HCT116 (cell line): Measurements from ENCODE around the gene EEF1AKMT2. TPM values are rescaled to one million over a fixed set of nuclear protein-coding genes. Genes with fewer than 3 reads are reported as not detected.

Experiments
- ATAC-seq: fragments of 200-7000 bp; cut with Tn5 transposase; 2 replicates; pipeline ENCODE4 v1.9.1; 2020; ENCODE audit warnings: mild to moderate bottlenecking, moderate library complexity
- BruUV-seq: library from RNA; stranded (reverse); fragments of 400-500 nt; replicated peaks from 2 replicates; lab custom pipeline; 2021; lab: Mats Ljungman, UMichigan
- CTCF ChIA-PET: fragments of 300-600 bp; sonication (Branson Sonifier 250); formaldehyde crosslinking; loops from one replicate; lab custom pipeline; 2021; ENCODE audit warnings: antibody characterized with exemption; lab: Charles Lee
- POLR2A ChIA-PET: fragments of 300-600, 350-600 bp; sonication (Branson Sonifier 250); formaldehyde crosslinking; loops from one replicate; lab custom pipeline; 2021; ENCODE audit warnings: antibody characterized with exemption; lab: Charles Lee
- RAD21 ChIA-PET, 2 experiments: fragments of 300-600 bp; sonication (Branson Sonifier 250); formaldehyde crosslinking; loops; one replicate each; lab custom pipeline; 2023; ENCODE audit warnings: low total read pairs in 2 of 2; ENCODE audit not compliant: uncharacterized antibody in 2 of 2, unreplicated experiment in 2 of 2, low non-redundant PET in 1 of 2; lab: Charles Lee
- DNase-seq: peaks from one replicate; pipeline ENCODE4 v3.0.0-alpha.2; 2010; ENCODE audit warnings: low read depth, low spot score
- H2AFZ ChIP-seq: fragments of 200-600 bp; shearing (Covaris generic), sonication (generic); 2 replicates; pipeline ENCODE4 v1.6.1; 2017; ENCODE audit warnings: low read depth, mixed run types, mixed read lengths, antibody characterized with exemption, low read length; ENCODE audit not compliant: poor library complexity, severe bottlenecking
- H3K27ac ChIP-seq: 2 replicates; pipeline ENCODE4 v1.5.1; 2012; ENCODE audit warnings: low read depth, low read length
- H3K27me3 ChIP-seq: fragments of 200-600 bp; sonication (generic); 2 replicates; pipeline ENCODE4 v1.6.1; 2016; ENCODE audit warnings: mixed run types, low read length, mixed read lengths; ENCODE audit not compliant: insufficient read depth
- H3K36me3 ChIP-seq, 2 experiments: fragments of 200-500 bp in 1 of 2; fragments of 200-600 bp in 1 of 2; sonication (Bioruptor generic) in 1 of 2; sonication (generic) in 1 of 2; 2 replicates each; pipeline versions ENCODE4 v1.5.1 to v1.6.1; 2014 to 2016; ENCODE audit warnings: low read length in 2 of 2, inconsistent platforms in 1 of 2, mixed read lengths in 1 of 2, mixed run types in 1 of 2; ENCODE audit not compliant: insufficient read depth in 2 of 2, control insufficient read depth in 1 of 2
- H3K4me1 ChIP-seq, 2 experiments: fragments of 200-600 bp in 1 of 2; sonication (generic) in 1 of 2; 2 replicates each; pipeline versions ENCODE4 v1.5.1 to v1.6.1; 2012 to 2017; ENCODE audit warnings: low read length in 2 of 2, inconsistent platforms in 1 of 2, mild to moderate bottlenecking in 1 of 2, mixed read lengths in 1 of 2, mixed run types in 1 of 2, moderate library complexity in 1 of 2; ENCODE audit not compliant: insufficient read depth in 2 of 2, control insufficient read depth in 1 of 2
- H3K4me2 ChIP-seq: fragments of 200-600 bp; sonication (generic); 2 replicates; pipeline ENCODE4 v1.6.1; 2017; ENCODE audit warnings: mixed run types, low read length, mixed read lengths
- H3K4me3 ChIP-seq, 2 experiments: fragments of 200-600 bp in 1 of 2; sonication (generic) in 1 of 2; replicated peaks in 1 of 2; 2 replicates each; pipeline ENCODE4 v1.5.1; 2011 to 2016; ENCODE audit warnings: low read length in 2 of 2, control low read depth in 1 of 2, low read depth in 1 of 2, mild to moderate bottlenecking in 1 of 2, mixed read lengths in 1 of 2, mixed run types in 1 of 2
- H3K79me2 ChIP-seq: fragments of 200-600 bp; sonication (generic); 2 replicates; pipeline ENCODE4 v1.6.1; 2017; ENCODE audit warnings: mild to moderate bottlenecking, mixed run types, low read length, moderate library complexity, mixed read lengths; ENCODE audit not compliant: insufficient read depth
- H3K9ac ChIP-seq: fragments of 200-600 bp; sonication (generic); 2 replicates; pipeline ENCODE4 v1.6.1; 2016; ENCODE audit warnings: low read length, mixed read lengths
- H3K9me2 ChIP-seq: fragments of 200-600 bp; sonication (generic), shearing (Covaris generic); 2 replicates; pipeline ENCODE4 v1.6.1; 2017; ENCODE audit warnings: mixed run types, mild to moderate bottlenecking, moderate library complexity; ENCODE audit not compliant: insufficient read depth
- H3K9me3 ChIP-seq, 2 experiments: fragments of 200-500 bp in 1 of 2; fragments of 200-600 bp in 1 of 2; sonication (Bioruptor generic) in 1 of 2; sonication (generic) in 1 of 2; 2 replicates each; pipeline ENCODE4 v1.6.1; 2014 to 2017; ENCODE audit warnings: low read length in 2 of 2, mixed read lengths in 2 of 2, inconsistent platforms in 1 of 2, low read depth in 1 of 2, mild to moderate bottlenecking in 1 of 2, mixed run types in 1 of 2, moderate library complexity in 1 of 2; ENCODE audit not compliant: control insufficient read depth in 1 of 2, insufficient read depth in 1 of 2
- H4K20me1 ChIP-seq: fragments of 200-600 bp; sonication (generic), shearing (Covaris generic); 2 replicates; pipeline ENCODE4 v1.6.1; 2017; ENCODE audit warnings: mixed run types, mild to moderate bottlenecking, moderate library complexity; ENCODE audit not compliant: insufficient read depth
- ATF3 ChIP-seq: IDR thresholded peaks from 2 replicates; pipeline ENCODE4 v1.6.1; 2012
- CBX3 ChIP-seq: IDR thresholded peaks from 2 replicates; pipeline ENCODE4 v1.6.1; 2012; ENCODE audit warnings: low read depth
- CEBPB ChIP-seq: IDR thresholded peaks from 2 replicates; pipeline ENCODE4 v1.6.1; 2012; ENCODE audit warnings: low read depth
- EGR1 ChIP-seq: IDR thresholded peaks from 2 replicates; pipeline ENCODE4 v1.6.1; 2012; ENCODE audit warnings: low read depth
- EZH2phosphoT487 ChIP-seq: fragments of 200-600 bp; IDR thresholded peaks from 2 replicates; pipeline ENCODE4 v1.6.1; 2018; ENCODE audit warnings: antibody characterized with exemption, borderline replicate concordance
- POLR2A ChIP-seq: IDR thresholded peaks from 2 replicates; pipeline ENCODE4 v1.7.0; 2011; ENCODE audit warnings: borderline replicate concordance; ENCODE audit not compliant: insufficient read depth, insufficient read length; ENCODE audit errors: extremely low read depth
- RAD21 ChIP-seq: IDR thresholded peaks from 2 replicates; pipeline ENCODE4 v1.6.1; 2012; ENCODE audit warnings: low read depth, mild to moderate bottlenecking
- REST ChIP-seq: IDR thresholded peaks from 2 replicates; pipeline ENCODE4 v1.6.1; 2012; ENCODE audit warnings: low read depth
- SP1 ChIP-seq: IDR thresholded peaks from 2 replicates; pipeline ENCODE4 v1.6.1; 2012; ENCODE audit warnings: low read depth
- SRF ChIP-seq: IDR thresholded peaks from 2 replicates; pipeline ENCODE4 v1.6.1; 2012; ENCODE audit warnings: low read depth
- TCF7L2 ChIP-seq: IDR thresholded peaks from 2 replicates; pipeline ENCODE4 v1.7.0; 2011; ENCODE audit warnings: borderline replicate concordance, inconsistent platforms; ENCODE audit not compliant: insufficient read depth, insufficient read length; ENCODE audit errors: extremely low read depth
- YY1 ChIP-seq: IDR thresholded peaks from 2 replicates; pipeline ENCODE4 v1.6.1; 2011; ENCODE audit warnings: low read length, low read depth, moderate library complexity, mild to moderate bottlenecking; ENCODE audit not compliant: insufficient replicate concordance; ENCODE audit errors: extremely low read depth
- ZFX ChIP-seq: fragments of 450-650 bp; IDR thresholded peaks from 2 replicates; pipeline ENCODE4 v1.6.1; 2017
- intact Hi-C: fragments of 100-400 bp; cut with micrococcal nuclease; formaldehyde crosslinking; loops from 2 replicates; pipeline ENCODE4 v1.10.0; 2022
- total RNA-seq: library from RNA; stranded (reverse); gene quantifications from one replicate; pipeline ENCODE4 v1.2.1, GENCODE V29; 2021; ENCODE audit not compliant: unreplicated experiment

The EEF1AKMT2 gene
- total RNA-seq, 1 experiment from 2014 or later = 39.6 TPM

DNA sequence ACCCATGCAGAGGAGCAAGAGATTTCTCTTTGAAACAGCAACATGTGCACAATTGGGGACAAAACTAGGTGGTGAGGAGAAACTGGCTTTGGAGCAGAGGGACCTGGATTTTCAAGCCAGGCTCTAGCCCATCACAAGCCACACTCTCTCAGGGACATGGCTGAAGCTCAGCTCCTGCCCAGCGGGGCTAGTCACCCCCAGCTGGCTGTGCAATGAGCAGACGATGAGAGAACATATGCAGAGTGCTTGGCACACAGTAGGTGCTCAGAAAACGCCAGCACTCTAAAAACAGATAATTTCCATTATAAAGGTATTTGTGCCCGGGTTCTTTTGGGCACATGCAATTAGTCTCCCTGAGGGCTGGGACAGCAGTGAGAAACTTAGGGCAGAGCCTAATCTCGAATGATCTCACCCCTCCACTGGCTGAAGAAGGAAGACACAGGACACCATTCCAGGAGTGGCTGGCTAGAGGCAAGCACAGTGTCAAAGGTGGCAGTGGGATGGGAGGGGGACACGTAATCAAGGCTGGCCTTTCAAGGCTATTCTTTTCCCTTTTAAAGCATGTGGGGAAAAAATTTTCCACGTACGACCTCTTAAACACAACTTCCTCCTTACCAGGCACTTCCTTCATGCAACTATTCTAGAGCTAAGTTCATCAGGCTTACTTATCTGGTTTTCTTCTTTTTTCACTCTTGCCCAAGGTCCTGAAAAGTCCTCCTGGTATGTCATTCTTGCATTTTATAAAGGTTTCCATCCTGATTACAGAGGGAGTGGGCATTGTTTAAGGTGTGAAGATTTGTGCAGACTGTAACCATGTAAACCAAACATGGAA, 62.6 kb downstream of the EEF1AKMT2 start:
- Histone ChIP-seq H4K20me1 (no peaks in the 10 kb centered on the region), H3K4me1 (peaks cover 0 to 6% of the 10 kb centered on the region in 2 experiments; a peak in 1 of 4 replicates), H3K9ac (no peak overlapping the region), H3K4me3 (no peak overlapping the region), H3K4me2 (no peak overlapping the region), H3K79me2 (no peaks in the 10 kb centered on the region), H3K9me3 (no peaks in the 10 kb centered on the region), H3K27me3 (no peaks in the 10 kb centered on the region), H3K27ac (no peak overlapping the region), H3K9me2 (no peaks in the 10 kb centered on the region), H2AFZ (no peak overlapping the region), H3K36me3 (no peaks in the 10 kb centered on the region)
- ATAC-seq (no peak), DNase-seq (no peak)
- ChIA-PET RAD21 (no interaction called here), CTCF (interaction anchor here (2.1 kb wide), 1 partner anchor 13 kb away, joined by 9 read pairs; no protein-coding TSS in a partner anchor), POLR2A (no interaction called here)
- intact Hi-C loops = no loop called here
- TF ChIP-seq CEBPB (no peak), RAD21 (no peak), ZFX (no peak), EGR1 (no peak), POLR2A (no peak), EZH2phosphoT487 (no peak), ATF3 (no peak)
- no TSS peak for BruUV-seq

DNA sequence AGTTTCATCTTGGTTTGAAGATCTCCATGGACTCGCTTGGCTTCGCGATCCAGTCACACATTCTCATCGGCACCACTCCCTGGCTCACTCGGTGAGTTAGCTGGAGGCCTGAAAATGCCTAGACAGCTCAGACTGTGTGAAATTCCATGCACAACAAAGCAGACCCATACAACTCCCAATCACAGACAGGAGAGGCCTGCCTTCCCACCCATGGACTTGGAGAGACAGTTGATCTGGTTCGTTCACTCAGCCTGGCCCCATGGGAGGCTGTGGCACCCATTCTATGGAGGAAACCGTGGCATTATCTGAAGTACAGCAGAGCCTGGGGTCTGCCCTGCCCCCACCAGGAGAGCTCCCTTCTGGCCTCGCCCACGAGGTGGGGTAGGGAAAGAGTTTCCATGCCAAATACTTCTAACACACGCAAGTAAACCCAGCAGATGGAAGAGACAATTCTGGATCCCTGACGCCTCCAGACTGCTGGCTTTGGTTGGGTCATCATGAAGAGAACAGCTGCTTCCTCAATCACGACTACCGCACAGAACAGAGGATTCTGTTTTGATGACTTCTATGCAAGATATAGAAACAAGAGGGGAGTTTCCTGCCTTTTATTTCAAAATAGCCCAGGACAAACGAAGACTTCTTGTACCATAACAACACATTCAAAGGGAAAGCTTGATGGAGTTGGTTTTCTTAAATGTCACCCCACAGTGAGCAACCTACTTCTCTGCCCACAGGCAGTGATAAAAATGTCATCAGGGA, 63.4 kb downstream of the EEF1AKMT2 start:
- Histone ChIP-seq H3K79me2 (no peaks in the 10 kb centered on the region), H3K27me3 (no peaks in the 10 kb centered on the region), H3K4me3 (no peak overlapping the region), H3K9ac (no peak overlapping the region), H3K9me2 (no peaks in the 10 kb centered on the region), H3K9me3 (no peaks in the 10 kb centered on the region), H3K4me1 (peaks cover 0 to 11% of the 10 kb centered on the region in 2 experiments; a peak in 1 of 4 replicates), H2AFZ (no peak overlapping the region), H4K20me1 (no peaks in the 10 kb centered on the region), H3K27ac (no peak overlapping the region), H3K4me2 (no peak overlapping the region), H3K36me3 (no peaks in the 10 kb centered on the region)
- CTCF ChIA-PET = no interaction called here
- DNase-seq (no peak), ATAC-seq (no peak)
- RAD21 ChIA-PET = no interaction called here
- no TSS peak for BruUV-seq
- intact Hi-C loops = no loop called here
- POLR2A ChIA-PET = no interaction called here
- TF ChIP-seq SP1 (no peak), REST (no peak), YY1 (no peak), ZFX (no peak), CEBPB (no peak), RAD21 (no peak), TCF7L2 (no peak), SRF (no peak), CBX3 (no peak), EGR1 (no peak)
